Heart left ventricle (tissue), 13 donors: ENCODE data around the gene SULT2B1.

Experiments
- POLR2A ChIP-seq, 2 donors: fragments of 450-650 bp; IDR thresholded peaks; one replicate each; pipeline ENCODE4 v1.6.1; 2017; ENCODE audit warnings: antibody characterized with exemption in 2 of 2, mild to moderate bottlenecking in 2 of 2, moderate library complexity in 2 of 2
- TF ChIP-seq, protein P1 (sequence below), 12 donors: fragments of 200-600 bp; sonication (generic) in 4 of 12; IDR thresholded peaks; one replicate each; pipeline versions ENCODE4 v1.5.0 to v1.8.0; 2018 to 2022; ENCODE audit warnings: antibody characterized with exemption in 12 of 12, mild to moderate bottlenecking in 5 of 12
- donor health status: ischemic (EF 13 %, LVEDD 7.1; RV severe dilation, severe dysfunction).
- donor health status: DM: no; HTN: yes; CAD: no.
- donor health status: DM: no; HTN: no; CAD: no.
- donor health status: ischemic (EF 25% LVEDD 6.9; RV normal size, moderate dysfunction).
- donor health status: ischemic (EF 25% LVEDD 5.7; RV mildly dilated, moderate dysfunction).
- donor health status: ischemic (EF 35%, LVEDD 5.7; RV mildly dilated, moderate dysfunction).
- donor health status: nonischemic (EF 11% LVEDD 7.7; RV severe dilation, severe dysfunction).
- donor health status: DM: yes; HTN: yes; CAD: no.
- donor health status: PGD.
- donor health status: ischemic (EF 29% LVEDD 5.4; RV normal size, mild dysfunction).
- donor health status: nonischemic (EF 23%, LVEDD 6.1; RV moderate dilation, normal function).

- TF ChIP-seq, protein P1, sequence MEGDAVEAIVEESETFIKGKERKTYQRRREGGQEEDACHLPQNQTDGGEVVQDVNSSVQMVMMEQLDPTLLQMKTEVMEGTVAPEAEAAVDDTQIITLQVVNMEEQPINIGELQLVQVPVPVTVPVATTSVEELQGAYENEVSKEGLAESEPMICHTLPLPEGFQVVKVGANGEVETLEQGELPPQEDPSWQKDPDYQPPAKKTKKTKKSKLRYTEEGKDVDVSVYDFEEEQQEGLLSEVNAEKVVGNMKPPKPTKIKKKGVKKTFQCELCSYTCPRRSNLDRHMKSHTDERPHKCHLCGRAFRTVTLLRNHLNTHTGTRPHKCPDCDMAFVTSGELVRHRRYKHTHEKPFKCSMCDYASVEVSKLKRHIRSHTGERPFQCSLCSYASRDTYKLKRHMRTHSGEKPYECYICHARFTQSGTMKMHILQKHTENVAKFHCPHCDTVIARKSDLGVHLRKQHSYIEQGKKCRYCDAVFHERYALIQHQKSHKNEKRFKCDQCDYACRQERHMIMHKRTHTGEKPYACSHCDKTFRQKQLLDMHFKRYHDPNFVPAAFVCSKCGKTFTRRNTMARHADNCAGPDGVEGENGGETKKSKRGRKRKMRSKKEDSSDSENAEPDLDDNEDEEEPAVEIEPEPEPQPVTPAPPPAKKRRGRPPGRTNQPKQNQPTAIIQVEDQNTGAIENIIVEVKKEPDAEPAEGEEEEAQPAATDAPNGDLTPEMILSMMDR (IDR thresholded peaks at IDR 0.05) = no peak
- no peak for TF ChIP-seq POLR2A (IDR thresholded peaks at IDR 0.05)
These were observed 21.8 kb upstream of the SULT2B1 start for GRCh38 chr19:48530066-48530720.
